Measurements from ENCODE around the gene CCDC30.

CCDC30 gene

GRCh38 chr1:42576935-42577334 is 113.8 kb downstream of the CCDC30 start:
- no peaks in the 10 kb centered on the region for H3K9me2 ChIP-seq (replicated peaks; ENCODE audit: low read depth, low read length)
- no peak for TF ChIP-seq EZH2phosphoT487 (IDR thresholded peaks at IDR 0.05; ENCODE audit: borderline replicate concordance)
- TF ChIP-seq CTCF (conservative IDR thresholded peaks at IDR 0.05; ENCODE audit: low read length): no peak
- no peaks in the 10 kb centered on the region for H3K79me2 ChIP-seq (ENCODE audit: insufficient read depth, low read length)
- no peaks in the 10 kb centered on the region for H3K27me3 ChIP-seq (ENCODE audit: insufficient read depth, low read length, poor library complexity, severe bottlenecking)
- no peaks in the 10 kb centered on the region for H3K36me3 ChIP-seq (ENCODE audit: insufficient read depth, low read length)
- H3K4me3 ChIP-seq (ENCODE audit: low read length, poor library complexity, severe bottlenecking): no peak overlapping the region
- H3F3A ChIP-seq (ENCODE audit: low read depth): no peaks in the 10 kb centered on the region
- H3K4me1 ChIP-seq (ENCODE audit: insufficient read depth, low read length, poor library complexity, severe bottlenecking): no peaks in the 10 kb centered on the region
- no peaks in the 10 kb centered on the region for H3K9me3 ChIP-seq (ENCODE audit: insufficient read depth, low read depth, low read length)
- H3K4me2 ChIP-seq (ENCODE audit: low read depth, low read length, poor library complexity, severe bottlenecking): no peak overlapping the region
- no peaks in the 10 kb centered on the region for H4K20me1 ChIP-seq (ENCODE audit: insufficient read depth, low read length, poor library complexity, severe bottlenecking)
- H2AFZ ChIP-seq (ENCODE audit: low read length): no peak overlapping the region
- no peak overlapping the region for H3K9ac ChIP-seq (ENCODE audit: low read depth, low read length, poor library complexity, severe bottlenecking)

- Histone ChIP-seq H3K9me2 (replicated peaks; ENCODE audit: low read depth, low read length) (no peaks in the 10 kb centered on the region), H3F3A (ENCODE audit: low read depth) (no peaks in the 10 kb centered on the region), H2AFZ (ENCODE audit: low read length) (no peak overlapping the region)
These were observed 122.9 kb downstream of the CCDC30 start for GRCh38 chr1:42586016-42586415.

GRCh38 chr1:42587753-42588152 is 124.7 kb downstream of the CCDC30 start:
- no peak for TF ChIP-seq CTCF (conservative IDR thresholded peaks at IDR 0.05; ENCODE audit: low read length)
- TF ChIP-seq EZH2phosphoT487 (IDR thresholded peaks at IDR 0.05; ENCODE audit: borderline replicate concordance): no peak
- Histone ChIP-seq H3K79me2 (ENCODE audit: insufficient read depth, low read length) (no peaks in the 10 kb centered on the region), H3K27me3 (ENCODE audit: insufficient read depth, low read length, poor library complexity, severe bottlenecking) (no peaks in the 10 kb centered on the region), H3K4me1 (ENCODE audit: insufficient read depth, low read length, poor library complexity, severe bottlenecking) (no peaks in the 10 kb centered on the region), H3K4me2 (ENCODE audit: low read depth, low read length, poor library complexity, severe bottlenecking) (no peak overlapping the region), H3K36me3 (ENCODE audit: insufficient read depth, low read length) (no peaks in the 10 kb centered on the region), H3K9ac (ENCODE audit: low read depth, low read length, poor library complexity, severe bottlenecking) (no peak overlapping the region), H2AFZ (ENCODE audit: low read length) (no peak overlapping the region), H4K20me1 (ENCODE audit: insufficient read depth, low read length, poor library complexity, severe bottlenecking) (no peaks in the 10 kb centered on the region), H3K9me2 (replicated peaks; ENCODE audit: low read depth, low read length) (no peaks in the 10 kb centered on the region), H3K4me3 (ENCODE audit: low read length, poor library complexity, severe bottlenecking) (no peak overlapping the region), H3F3A (ENCODE audit: low read depth) (no peaks in the 10 kb centered on the region), H3K9me3 (ENCODE audit: insufficient read depth, low read depth, low read length) (peaks cover 12% of the 10 kb centered on the region; the same call in 1 of the 2 replicates)

More at GRCh38 chr1:42586016-42586415, 122.9 kb downstream of the CCDC30 start:
- TF ChIP-seq EZH2phosphoT487 (IDR thresholded peaks at IDR 0.05; ENCODE audit: borderline replicate concordance) (no peak), CTCF (conservative IDR thresholded peaks at IDR 0.05; ENCODE audit: low read length) (no peak)
- H3K4me1 ChIP-seq (ENCODE audit: insufficient read depth, low read length, poor library complexity, severe bottlenecking): no peaks in the 10 kb centered on the region
- H3K27me3 ChIP-seq (ENCODE audit: insufficient read depth, low read length, poor library complexity, severe bottlenecking): no peaks in the 10 kb centered on the region
- no peaks in the 10 kb centered on the region for H3K79me2 ChIP-seq (ENCODE audit: insufficient read depth, low read length)
- H3K9ac ChIP-seq (ENCODE audit: low read depth, low read length, poor library complexity, severe bottlenecking): no peak overlapping the region
- no peaks in the 10 kb centered on the region for H3K36me3 ChIP-seq (ENCODE audit: insufficient read depth, low read length)
- H3K4me3 ChIP-seq (ENCODE audit: low read length, poor library complexity, severe bottlenecking): no peak overlapping the region
- peaks cover 12% of the 10 kb centered on the region; the same call in 1 of the 2 replicates for H3K9me3 ChIP-seq (ENCODE audit: insufficient read depth, low read depth, low read length)
- H4K20me1 ChIP-seq (ENCODE audit: insufficient read depth, low read length, poor library complexity, severe bottlenecking): no peaks in the 10 kb centered on the region
- H3K4me2 ChIP-seq (ENCODE audit: low read depth, low read length, poor library complexity, severe bottlenecking): no peak overlapping the region
